Measurements from ENCODE around the gene KRT78.

KRT78 gene

GRCh38 chr12:52826611-52827498 lies 21.9 kb downstream of the KRT78 start:
- no peaks in the 10 kb centered on the region for H3K36me3 ChIP-seq
- peaks cover 92% of the 10 kb centered on the region for H3K27me3 ChIP-seq (ENCODE audit: insufficient read depth, low read depth, severe bottlenecking)
- H3K4me3 ChIP-seq (ENCODE audit: low read depth, low read length) = no peak overlapping the region
- H3K27ac ChIP-seq = no peak overlapping the region
- no peaks in the 10 kb centered on the region for H3K9me3 ChIP-seq (ENCODE audit: severe bottlenecking)
- TF ChIP-seq CTCF (IDR thresholded peaks at IDR 0.05; ENCODE audit: low read depth, low read length) = no peak
- DNase-seq = no peak

DNA sequence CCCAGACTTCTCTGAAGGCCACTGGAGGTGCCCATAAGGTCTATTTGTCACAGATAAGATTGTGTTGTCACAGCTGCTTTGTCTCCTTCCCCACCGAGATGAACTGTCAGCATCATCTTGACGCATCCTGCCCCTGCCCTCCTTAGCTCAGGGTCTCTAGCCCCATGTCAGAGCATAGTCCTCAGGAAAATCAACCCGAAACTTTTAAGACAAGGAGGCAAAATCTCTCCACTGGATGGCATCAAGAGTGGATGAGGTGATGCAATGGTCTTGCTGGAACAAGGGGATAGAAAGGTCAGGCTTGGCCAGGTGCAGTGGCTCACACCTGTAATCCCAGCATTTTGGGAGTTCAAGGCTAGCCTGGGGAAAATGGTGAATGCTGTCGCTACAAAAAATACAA lies 22.8 kb downstream of the KRT78 start:
- H3K27me3 ChIP-seq (ENCODE audit: insufficient read depth, low read depth, severe bottlenecking) = peaks cover 93% of the 10 kb centered on the region
- no peaks in the 10 kb centered on the region for H3K9me3 ChIP-seq (ENCODE audit: severe bottlenecking)
- no peak for TF ChIP-seq CTCF (IDR thresholded peaks at IDR 0.05; ENCODE audit: low read depth, low read length)
- no peaks in the 10 kb centered on the region for H3K36me3 ChIP-seq
- H3K27ac ChIP-seq = no peak overlapping the region
- no peak overlapping the region for H3K4me3 ChIP-seq (ENCODE audit: low read depth, low read length)
- no peak for DNase-seq

DNA sequence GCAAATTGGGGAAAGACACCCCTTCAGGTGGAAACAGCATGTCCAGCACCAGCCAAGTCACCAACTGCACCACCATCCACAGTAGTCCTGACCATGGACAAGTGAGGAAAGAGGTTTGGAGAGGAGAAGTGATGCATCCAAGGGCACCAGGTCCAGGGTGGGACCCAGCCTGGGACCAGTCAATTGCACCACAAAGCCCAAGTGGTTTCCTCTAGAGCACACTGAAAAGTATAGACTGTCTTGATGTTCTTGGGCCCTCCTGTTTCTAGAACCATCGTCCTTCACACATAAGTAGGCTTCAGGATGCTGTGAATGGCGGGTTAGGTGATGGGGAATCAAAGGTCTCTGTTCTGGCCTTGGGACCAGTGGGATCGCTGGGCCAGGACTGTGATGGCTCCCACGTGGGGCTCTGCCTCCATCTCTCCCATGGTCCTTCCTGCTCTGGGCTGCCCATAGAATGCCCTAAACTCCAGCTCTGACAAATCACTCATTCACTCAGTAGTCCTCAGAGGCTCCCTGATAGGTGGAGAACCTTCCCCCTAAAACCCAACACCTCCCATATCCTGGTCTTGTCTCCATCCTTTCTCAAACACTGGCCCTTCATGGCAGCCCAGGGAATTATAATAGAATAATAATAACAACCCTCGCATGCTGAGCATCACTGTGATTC lies 23.9 kb downstream of the KRT78 start:
- TF ChIP-seq CTCF (IDR thresholded peaks at IDR 0.05; ENCODE audit: low read depth, low read length) = no peak
- no peak overlapping the region for H3K4me3 ChIP-seq (ENCODE audit: low read depth, low read length)
- no peak overlapping the region for H3K27ac ChIP-seq
- H3K9me3 ChIP-seq (ENCODE audit: severe bottlenecking) = no peaks in the 10 kb centered on the region
- H3K27me3 ChIP-seq (ENCODE audit: insufficient read depth, low read depth, severe bottlenecking) = peaks cover 94% of the 10 kb centered on the region
- no peaks in the 10 kb centered on the region for H3K36me3 ChIP-seq
- no peak for DNase-seq

DNA sequence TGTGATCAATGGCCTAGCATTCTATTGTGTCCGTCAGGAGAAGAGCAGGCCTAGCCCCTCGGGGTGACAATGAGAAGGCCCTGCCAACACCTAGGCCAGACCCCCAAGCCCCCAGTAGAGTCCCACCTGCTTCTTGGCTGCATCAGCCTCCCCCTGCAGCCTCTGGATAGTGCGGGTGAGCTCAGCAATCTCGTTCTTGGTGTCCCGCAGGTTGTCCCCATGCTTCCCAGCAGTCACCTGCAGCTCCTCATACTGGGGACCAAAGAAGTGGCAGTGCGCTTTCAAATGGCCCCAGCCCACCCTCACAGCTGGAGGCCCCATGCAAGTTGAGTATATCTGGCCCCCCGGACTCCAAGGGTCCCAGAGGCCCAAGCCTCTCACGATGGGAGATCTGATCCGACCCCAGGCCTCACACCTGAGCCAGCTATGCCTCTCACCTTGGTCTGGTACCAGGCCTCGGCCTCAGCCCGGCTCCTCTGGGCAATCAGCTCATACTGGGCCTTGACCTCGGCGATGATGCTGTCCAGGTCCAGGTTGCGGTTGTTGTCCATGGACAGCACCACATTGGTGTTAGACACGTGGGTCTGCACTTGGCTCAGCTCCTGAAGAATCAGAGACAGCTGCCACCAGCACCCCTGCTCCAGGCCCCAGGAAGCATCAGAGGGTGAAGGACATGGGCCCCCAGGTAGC lies 24.9 kb downstream of the KRT78 start:
- no peak for DNase-seq
- Histone ChIP-seq H3K27me3 (ENCODE audit: insufficient read depth, low read depth, severe bottlenecking) (peaks cover 93% of the 10 kb centered on the region), H3K9me3 (ENCODE audit: severe bottlenecking) (no peaks in the 10 kb centered on the region), H3K27ac (no peak overlapping the region), H3K36me3 (no peaks in the 10 kb centered on the region), H3K4me3 (ENCODE audit: low read depth, low read length) (no peak overlapping the region)
- no peak for TF ChIP-seq CTCF (IDR thresholded peaks at IDR 0.05; ENCODE audit: low read depth, low read length)

DNA sequence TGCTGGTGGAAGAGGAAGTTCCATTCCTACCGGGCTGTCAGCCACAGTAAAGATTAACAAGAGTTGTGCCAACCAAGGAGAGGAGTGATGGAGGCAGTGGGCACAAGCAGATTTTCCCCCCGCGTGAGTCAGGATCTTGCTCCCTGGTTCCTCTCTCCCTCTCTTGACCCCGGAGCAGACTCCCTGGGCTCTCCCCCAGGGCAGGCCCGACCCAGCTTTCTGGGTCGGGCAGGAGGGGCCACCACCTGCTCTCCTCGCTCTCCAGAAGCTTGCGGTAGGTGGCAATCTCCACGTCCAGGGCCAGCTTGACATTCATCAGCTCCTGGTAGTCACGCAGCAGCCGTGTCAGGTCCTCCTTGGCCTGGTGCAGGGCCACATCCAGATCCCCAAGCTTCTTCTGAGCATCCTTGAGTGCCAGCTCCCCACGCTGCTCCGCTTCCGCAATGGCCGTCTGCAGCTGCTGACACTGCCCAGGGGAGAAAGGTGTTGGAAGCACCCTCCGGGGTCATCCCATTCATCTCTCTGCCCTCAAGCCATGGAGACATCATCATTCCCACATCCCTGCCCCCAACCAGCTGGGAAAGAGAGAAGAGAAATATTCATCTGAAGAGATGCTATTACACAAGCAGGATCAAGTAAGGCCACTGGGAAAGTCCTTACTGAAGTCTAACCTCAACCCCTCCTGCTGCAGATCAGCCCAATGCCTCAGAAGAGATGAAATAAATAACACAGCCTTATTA lies 25.9 kb downstream of the KRT78 start:
- peaks cover 93% of the 10 kb centered on the region for H3K27me3 ChIP-seq (ENCODE audit: insufficient read depth, low read depth, severe bottlenecking)

More for the DNA sequence above, 25.9 kb downstream of the KRT78 start:
- DNase-seq = no peak
- H3K36me3 ChIP-seq = no peaks in the 10 kb centered on the region
- H3K27ac ChIP-seq = no peak overlapping the region
- H3K4me3 ChIP-seq (ENCODE audit: low read depth, low read length) = no peak overlapping the region
- no peak for TF ChIP-seq CTCF (IDR thresholded peaks at IDR 0.05; ENCODE audit: low read depth, low read length)
- H3K9me3 ChIP-seq (ENCODE audit: severe bottlenecking) = no peaks in the 10 kb centered on the region

Data from WERI-Rb-1 (cell line).